Epithelial cell of proximal tubule (primary cell): Measurements from ENCODE around the gene POLDIP2. TPM values are rescaled to one million over a fixed set of nuclear protein-coding genes. Genes with fewer than 3 reads are reported as not detected.
A peak's percentile ranks its signal among the peaks of the same experiment; 100 is the strongest.

Source experiments
- DNase-seq: peaks from one replicate; pipeline ENCODE4 v3.0.0-alpha.2; 2011; ENCODE audit warnings: low read depth
- H3K4me3 ChIP-seq: 2 replicates; pipeline ENCODE4 v1.5.1; 2011; ENCODE audit warnings: low read depth, mild to moderate bottlenecking, low read length
- CTCF ChIP-seq: conservative IDR thresholded peaks from 2 replicates; pipeline ENCODE4 v1.5.1; 2012; ENCODE audit warnings: low read depth, mild to moderate bottlenecking, low read length
- total RNA-seq: library from RNA; depleted of rRNA; stranded (reverse); fragments of >200 nt; gene quantifications from 2 replicates; pipeline ENCODE4 v1.2.3, GENCODE V29; 2015

Gene POLDIP2
- total RNA-seq, 1 donor from 2014 or later: 96.4 TPM

DNA sequence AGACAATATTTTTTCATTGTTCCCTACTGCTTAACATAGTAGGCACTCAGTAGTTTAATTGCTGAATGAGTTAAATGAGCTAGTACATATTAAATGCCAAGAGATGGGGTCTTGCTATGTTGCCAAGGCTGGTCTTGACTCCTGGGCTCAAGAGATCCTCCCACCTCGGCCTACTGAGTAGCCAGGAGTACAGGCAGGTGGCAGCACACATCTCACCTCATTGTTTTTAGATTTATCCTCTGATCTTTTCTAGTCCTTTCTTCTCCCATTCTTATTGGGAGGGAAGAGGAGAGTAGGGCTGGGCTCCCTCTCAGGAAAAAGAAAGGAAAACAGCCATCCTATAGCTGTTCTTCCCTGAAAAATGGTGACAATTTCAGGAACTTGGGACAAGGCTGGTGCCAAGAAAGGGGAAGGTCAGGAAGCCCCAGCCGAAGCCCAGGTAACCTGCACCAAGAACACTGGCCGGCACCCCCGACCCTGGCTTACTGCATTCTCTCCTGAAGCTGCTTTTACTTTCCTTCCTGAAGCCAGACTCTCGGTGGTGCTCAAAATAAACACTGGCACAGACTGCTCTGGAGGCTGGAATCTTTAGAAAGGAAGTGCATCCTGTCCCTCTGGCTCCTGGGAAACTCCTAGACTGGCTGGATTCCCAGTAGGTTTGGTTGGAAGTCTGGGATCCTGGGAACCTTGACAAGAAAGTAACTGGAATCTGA is 19.1 kb downstream of the POLDIP2 start:
- no peak for TF ChIP-seq CTCF
- no peak overlapping the region for H3K4me3 ChIP-seq
- DNase-seq: no peak

GRCh38 chr17:28335959-28336871 is 21.1 kb downstream of the POLDIP2 start:
- peak overlapping the region; percentile 73 for H3K4me3 ChIP-seq

GRCh38 chr17:28335201-28335958 is 21.9 kb downstream of the POLDIP2 start, which contains the start of the genes IFT20 and TNFAIP1:
TSS of gene IFT20 (minus strand) at chr17:28335472. CDS start at chr17:28331985, 3,487 bp downstream.
TSS of gene TNFAIP1 (plus strand) at chr17:28335761. CDS start at chr17:28339522, 3,761 bp downstream.
- peak; percentile 96 for DNase-seq
- H3K4me3 ChIP-seq: peak within 1 kb of the TSS; percentile 73
- TF ChIP-seq CTCF: no peak

More at GRCh38 chr17:28335959-28336871, 21.1 kb downstream of the POLDIP2 start:
- TF ChIP-seq CTCF: no peak
- peak; percentile 80 for DNase-seq

DNA sequence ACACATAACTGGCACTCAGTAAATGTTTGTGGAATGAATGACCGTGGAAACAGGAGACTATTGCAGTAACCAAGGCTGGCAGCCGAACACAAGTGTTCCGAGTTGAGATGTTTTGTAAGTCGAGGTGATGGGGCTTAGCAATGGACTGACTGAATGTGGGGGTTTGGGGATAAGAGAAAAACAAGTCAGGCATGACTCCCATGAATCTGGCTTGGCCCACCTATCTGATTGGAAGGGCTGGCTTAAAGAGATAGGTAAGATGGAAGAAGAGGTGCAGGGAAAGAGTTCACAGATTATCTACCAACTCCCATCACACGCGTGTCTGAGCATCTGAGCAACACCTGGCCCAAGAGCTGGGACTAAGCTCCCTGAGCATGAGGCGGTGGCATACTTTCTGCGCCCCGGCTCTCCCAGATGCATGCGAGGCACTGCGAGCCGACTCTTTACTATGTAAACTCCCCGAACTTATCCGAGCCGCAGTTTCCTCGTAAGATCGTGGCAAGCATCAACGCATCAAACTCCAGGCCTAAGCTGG is 22.6 kb downstream of the POLDIP2 start:
- H3K4me3 ChIP-seq: peak overlapping the region; percentile 73
- no peak for DNase-seq
- no peak for TF ChIP-seq CTCF

- H3K4me3 ChIP-seq: peak overlapping the region; percentile 73
- no peak for TF ChIP-seq CTCF
- no peak for DNase-seq
These were observed 23.2 kb downstream of the POLDIP2 start for GRCh38 chr17:28334171-28334570.

DNA sequence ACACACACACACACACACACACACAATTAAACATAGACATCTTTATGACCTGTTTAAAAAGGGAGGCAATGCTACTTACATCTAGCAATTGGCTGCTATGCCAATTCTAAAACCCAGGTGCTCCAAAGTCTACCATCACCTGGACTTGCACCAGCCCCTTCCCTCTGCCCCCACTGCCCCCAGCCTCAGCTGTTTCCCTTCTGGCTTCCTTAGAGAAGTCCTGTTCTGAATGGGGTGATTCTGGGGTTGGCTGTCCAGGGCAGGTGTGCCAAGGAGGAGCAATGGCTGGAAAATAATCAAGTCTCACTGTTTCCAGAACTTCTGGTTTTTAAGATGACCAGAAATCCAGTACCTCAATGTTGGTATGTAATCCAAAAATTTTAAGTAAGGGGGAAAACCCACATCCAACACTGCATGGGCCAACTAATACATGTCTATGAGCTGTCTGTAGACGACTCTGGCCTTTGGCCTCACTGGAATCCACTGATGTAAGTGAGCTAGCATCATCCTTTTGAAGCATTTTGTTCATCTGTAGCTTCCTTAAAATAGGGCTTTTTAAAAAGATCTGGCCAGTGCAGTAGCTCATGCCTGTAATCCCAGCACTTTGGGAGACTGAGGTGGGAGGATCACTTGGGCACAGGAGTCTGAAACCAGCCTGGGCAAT is 24.1 kb downstream of the POLDIP2 start:
- no peak overlapping the region for H3K4me3 ChIP-seq

More for the DNA sequence above, 24.1 kb downstream of the POLDIP2 start:
- TF ChIP-seq CTCF: no peak
- DNase-seq: no peak
